ENCODE data around the gene SWSAP1.
A peak's percentile ranks its signal among the peaks of the same experiment; 100 is the strongest.

DNA sequence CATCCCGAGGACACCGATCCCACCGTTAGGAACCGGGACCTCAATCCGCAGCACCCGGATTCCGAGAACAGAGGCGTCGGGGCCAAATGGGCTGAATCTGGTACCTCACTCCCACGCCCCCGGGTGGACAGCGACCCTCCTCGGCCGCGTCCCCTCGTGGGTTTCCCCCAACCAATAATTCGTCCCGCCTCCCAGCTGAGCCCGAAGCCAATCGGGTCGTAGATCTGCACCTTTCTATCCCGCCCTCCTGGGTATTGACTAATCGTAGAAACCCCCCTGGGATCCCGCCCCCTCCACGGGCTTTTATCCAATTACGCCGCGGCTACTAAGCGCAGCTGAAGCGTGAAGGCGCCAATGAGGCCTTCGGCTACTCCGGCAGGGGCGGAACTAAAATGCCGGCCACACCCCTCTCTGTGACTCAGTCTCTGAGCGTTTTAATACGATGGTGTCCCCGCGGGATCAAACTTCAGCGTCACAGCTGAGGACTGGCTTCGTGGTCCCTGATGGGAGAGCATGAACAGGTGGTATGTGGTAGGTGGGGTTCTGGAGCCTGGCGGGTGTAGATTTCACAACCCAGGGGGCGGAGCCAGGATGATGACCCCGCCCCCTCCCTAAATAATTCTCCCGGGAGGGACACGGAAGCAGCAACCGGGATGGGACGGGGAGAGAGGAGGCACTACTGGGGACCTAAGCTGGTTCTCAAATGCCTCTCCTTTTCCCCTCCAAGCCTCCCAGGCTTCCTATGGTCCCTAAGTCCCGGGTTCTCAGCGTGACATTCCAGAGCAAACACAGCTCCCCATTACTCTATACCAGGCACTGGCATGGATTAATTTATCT lies 28.1 kb upstream of the SWSAP1 start, which contains the start of the genes CCDC159 and TMEM205:
- TF ChIP-seq, protein P1, sequence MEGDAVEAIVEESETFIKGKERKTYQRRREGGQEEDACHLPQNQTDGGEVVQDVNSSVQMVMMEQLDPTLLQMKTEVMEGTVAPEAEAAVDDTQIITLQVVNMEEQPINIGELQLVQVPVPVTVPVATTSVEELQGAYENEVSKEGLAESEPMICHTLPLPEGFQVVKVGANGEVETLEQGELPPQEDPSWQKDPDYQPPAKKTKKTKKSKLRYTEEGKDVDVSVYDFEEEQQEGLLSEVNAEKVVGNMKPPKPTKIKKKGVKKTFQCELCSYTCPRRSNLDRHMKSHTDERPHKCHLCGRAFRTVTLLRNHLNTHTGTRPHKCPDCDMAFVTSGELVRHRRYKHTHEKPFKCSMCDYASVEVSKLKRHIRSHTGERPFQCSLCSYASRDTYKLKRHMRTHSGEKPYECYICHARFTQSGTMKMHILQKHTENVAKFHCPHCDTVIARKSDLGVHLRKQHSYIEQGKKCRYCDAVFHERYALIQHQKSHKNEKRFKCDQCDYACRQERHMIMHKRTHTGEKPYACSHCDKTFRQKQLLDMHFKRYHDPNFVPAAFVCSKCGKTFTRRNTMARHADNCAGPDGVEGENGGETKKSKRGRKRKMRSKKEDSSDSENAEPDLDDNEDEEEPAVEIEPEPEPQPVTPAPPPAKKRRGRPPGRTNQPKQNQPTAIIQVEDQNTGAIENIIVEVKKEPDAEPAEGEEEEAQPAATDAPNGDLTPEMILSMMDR (IDR thresholded peaks at IDR 0.05): no peak
- TF ChIP-seq POLR2A (IDR thresholded peaks at IDR 0.05) (peak in 1 of 2 donors; percentile 49), POLR2AphosphoS5 (IDR thresholded peaks at IDR 0.05) (peak in 2 of 3 donors; percentile 83 to 93), EP300 (IDR thresholded peaks at IDR 0.05) (no peak)

All from suprapubic skin (tissue), 4 donors.